ENCODE measurements around the gene SREBF1. TPM values are rescaled to one million over a fixed set of nuclear protein-coding genes. Genes with fewer than 3 reads are reported as not detected.

Gene SREBF1
- polyA plus RNA-seq, 3 donors, result 7.6 to 35.9 (median 10.5) TPM

GRCh38 chr17:17767154-17767869, 69.5 kb downstream of the SREBF1 start:
- Histone ChIP-seq H4K20me1 (ENCODE audit: insufficient read depth, low read length) (peaks cover 74% of the 10 kb centered on the region), H3K4me3 (replicated peaks in 1 of 3; ENCODE audit: low read depth in 2 of 3, low read length in 3 of 3) (no peak overlapping the region), H2AFZ (ENCODE audit: insufficient read depth, low read depth, low read length, poor library complexity, severe bottlenecking) (no peak overlapping the region), H3K9me3 (replicated peaks in 1 of 2; ENCODE audit: control insufficient read depth in 1 of 2, insufficient read depth in 1 of 2, low read length in 2 of 2) (no peaks in the 10 kb centered on the region), H3K36me3 (replicated peaks in 1 of 2; ENCODE audit: control insufficient read depth in 1 of 2, insufficient read depth in 2 of 2, low read length in 2 of 2) (peaks cover 0 to 15% of the 10 kb centered on the region in 2 donors), H3K79me2 (ENCODE audit: insufficient read depth, low read length) (peaks cover 5% of the 10 kb centered on the region), H3K27ac (ENCODE audit: low read depth in 1 of 2, low read length in 2 of 2) (no peak overlapping the region), H3K4me2 (replicated peaks; ENCODE audit: extremely low read depth, low read length, poor library complexity, severe bottlenecking) (no peak overlapping the region), H3K4me1 (ENCODE audit: control insufficient read depth in 1 of 2, insufficient read depth in 2 of 2, low read length in 2 of 2) (no peaks in the 10 kb centered on the region), H3K27me3 (ENCODE audit: control insufficient read depth in 2 of 2, insufficient read depth in 2 of 2, low read length in 2 of 2) (no peaks in the 10 kb centered on the region), H3K9ac (ENCODE audit: insufficient read depth, low read length, poor library complexity, severe bottlenecking) (no peak overlapping the region)
- peaks cover 0 to 2% (median 0%) of the 10 kb centered on the region in 3 donors for H3K27me3 Mint-ChIP-seq (ENCODE audit: low read depth in 3 of 3)
- no peak for DNase-seq
- 100% methylated on average over 2 of the region's 7 CpGs for WGBS (ENCODE audit: insufficient coverage)
- no peak overlapping the region for H3K27ac Mint-ChIP-seq
- TF ChIP-seq CTCF (IDR thresholded peaks at IDR 0.05), result no peak
- peaks cover 13 to 15% of the 10 kb centered on the region in 2 donors for H3K36me3 Mint-ChIP-seq
- H3K9me3 Mint-ChIP-seq, result no peaks in the 10 kb centered on the region
- intact Hi-C loops (cut with micrococcal nuclease), result no loop called here
- no peak overlapping the region for H3K4me3 Mint-ChIP-seq
- peaks cover 9% of the 10 kb centered on the region for H3K4me1 Mint-ChIP-seq

GRCh38 chr17:17766744-17767120, 70.1 kb downstream of the SREBF1 start:
- no peaks in the 10 kb centered on the region for H3K4me1 ChIP-seq (ENCODE audit: control insufficient read depth in 1 of 2, insufficient read depth in 2 of 2, low read length in 2 of 2)
- no peak overlapping the region for H3K4me2 ChIP-seq (replicated peaks; ENCODE audit: extremely low read depth, low read length, poor library complexity, severe bottlenecking)

More at GRCh38 chr17:17766744-17767120, 70.1 kb downstream of the SREBF1 start:
- no peak overlapping the region for H2AFZ ChIP-seq (ENCODE audit: insufficient read depth, low read depth, low read length, poor library complexity, severe bottlenecking)
- no peaks in the 10 kb centered on the region for H3K27me3 ChIP-seq (ENCODE audit: control insufficient read depth in 2 of 2, insufficient read depth in 2 of 2, low read length in 2 of 2)
- Mint-ChIP-seq H3K4me3 (no peak overlapping the region), H3K27me3 (ENCODE audit: low read depth in 3 of 3) (peaks cover 0 to 2% (median 0%) of the 10 kb centered on the region in 3 donors), H3K4me1 (peaks cover 9% of the 10 kb centered on the region), H3K36me3 (peaks cover 13 to 15% of the 10 kb centered on the region in 2 donors), H3K9me3 (no peaks in the 10 kb centered on the region), H3K27ac (no peak overlapping the region)
- intact Hi-C loops (cut with micrococcal nuclease), result no loop called here
- DNase-seq, result no peak
- no peak overlapping the region for H3K9ac ChIP-seq (ENCODE audit: insufficient read depth, low read length, poor library complexity, severe bottlenecking)
- no peak overlapping the region for H3K27ac ChIP-seq (ENCODE audit: low read depth in 1 of 2, low read length in 2 of 2)
- peaks cover 5% of the 10 kb centered on the region for H3K79me2 ChIP-seq (ENCODE audit: insufficient read depth, low read length)
- H3K4me3 ChIP-seq (replicated peaks in 1 of 3; ENCODE audit: low read depth in 2 of 3, low read length in 3 of 3), result no peak overlapping the region
- TF ChIP-seq CTCF (IDR thresholded peaks at IDR 0.05), result no peak
- WGBS (ENCODE audit: insufficient coverage), result 93% methylated on average over 2 of the region's 4 CpGs
- peaks cover 0 to 15% of the 10 kb centered on the region in 2 donors for H3K36me3 ChIP-seq (replicated peaks in 1 of 2; ENCODE audit: control insufficient read depth in 1 of 2, insufficient read depth in 2 of 2, low read length in 2 of 2)
- H4K20me1 ChIP-seq (ENCODE audit: insufficient read depth, low read length), result peaks cover 74% of the 10 kb centered on the region
- no peaks in the 10 kb centered on the region for H3K9me3 ChIP-seq (replicated peaks in 1 of 2; ENCODE audit: control insufficient read depth in 1 of 2, insufficient read depth in 1 of 2, low read length in 2 of 2)

Measured in CD14-positive monocyte (primary cell).